Testis (tissue), 2 donors: ENCODE data around the gene RERE.

ENCODE experiments used
- CTCF ChIP-seq, 3 experiments: fragments of 450-650 bp in 2 of 3; fragments of 200-600 bp in 1 of 3; sonication (generic) in 1 of 3; IDR thresholded peaks; one replicate each; pipeline ENCODE4 v1.5.1; 2016 to 2019; ENCODE audit warnings: antibody characterized with exemption in 3 of 3, mild to moderate bottlenecking in 2 of 3, moderate library complexity in 1 of 3
- POLR2A ChIP-seq: fragments of 450-650 bp; IDR thresholded peaks from one replicate; pipeline ENCODE4 v1.6.1; 2017; ENCODE audit warnings: antibody characterized with exemption, mild to moderate bottlenecking, moderate library complexity

- TF ChIP-seq CTCF (IDR thresholded peaks at IDR 0.05), result no peak
- no peak for TF ChIP-seq POLR2A
Observed at GRCh38 chr1:8860738-8861516, 43.5 kb upstream of the RERE start.
